H1 (cell line): ENCODE data around the gene SPINT1. TPM values are rescaled to one million over a fixed set of nuclear protein-coding genes. Genes with fewer than 3 reads are reported as not detected.

Experiments used
- CTCF ChIA-PET: fragments of 300-600 bp; sonication (Branson Sonifier 250); formaldehyde crosslinking; loops from one replicate; lab custom pipeline; 2021; ENCODE audit not compliant: partially characterized antibody; lab: Charles Lee
- POLR2A ChIA-PET: fragments of 300-600 bp; sonication (Branson Sonifier 250); formaldehyde crosslinking; loops from one replicate; lab custom pipeline; 2021; ENCODE audit warnings: inconsistent platforms; ENCODE audit not compliant: partially characterized antibody; lab: Charles Lee
- DNase-seq, 2 experiments: peaks; one replicate each; pipeline versions ENCODE4 v3.0.0 to v3.0.0-alpha.2; 2010 to 2022; ENCODE audit warnings: low spot score in 2 of 2, low read depth in 1 of 2, mixed read lengths in 1 of 2
- FAIRE-seq: peaks from 2 replicates; lab custom pipeline; 2011; peaks lifted over from hg19 to GRCh38; lab: Jason Lieb, UNC
- H2AFZ ChIP-seq: 2 replicates; pipeline ENCODE4 v1.8.1; 2012; ENCODE audit warnings: low read length, inconsistent platforms
- H2AK5ac ChIP-seq: 2 replicates; pipeline ENCODE4 v1.6.1; 2013; ENCODE audit warnings: low read depth, low read length
- H2BK120ac ChIP-seq: replicated peaks from 2 replicates; pipeline ENCODE3; 2013; ENCODE audit warnings: low read depth, low read length, inconsistent platforms
- H2BK12ac ChIP-seq: 2 replicates; pipeline ENCODE4 v1.6.1; 2013; ENCODE audit warnings: low read depth, low read length
- H2BK15ac ChIP-seq: 2 replicates; pipeline ENCODE4 v1.6.1; 2013; ENCODE audit warnings: low read length
- H2BK20ac ChIP-seq: 2 replicates; pipeline ENCODE4 v1.6.1; 2013; ENCODE audit warnings: low read length
- H2BK5ac ChIP-seq: 2 replicates; pipeline ENCODE4 v1.6.1; 2013; ENCODE audit warnings: low read depth, low read length
- H3K14ac ChIP-seq: 2 replicates; pipeline ENCODE4 v1.6.1; 2013; ENCODE audit warnings: inconsistent platforms; ENCODE audit not compliant: insufficient read length
- H3K18ac ChIP-seq: 2 replicates; pipeline ENCODE4 v1.6.1; 2013; ENCODE audit warnings: low read length; ENCODE audit errors: extremely low read depth
- H3K23ac ChIP-seq: 2 replicates; pipeline ENCODE4 v1.6.1; 2013; ENCODE audit warnings: inconsistent platforms; ENCODE audit not compliant: insufficient read length
- H3K23me2 ChIP-seq: 2 replicates; pipeline ENCODE4 v1.6.1; 2013; ENCODE audit warnings: low read depth, low read length
- H3K27ac ChIP-seq: 2 replicates; pipeline ENCODE4 v1.6.1; 2011; ENCODE audit warnings: low read depth, low read length, inconsistent platforms
- H3K27me3 ChIP-seq, 4 experiments: replicated peaks in 1 of 4; 1 replicate in 1 of 4; 2 replicates in 3 of 4; pipeline versions ENCODE4 v1.6.1 to v1.8.1; 2011 to 2013; ENCODE audit warnings: low read length in 3 of 4, mild to moderate bottlenecking in 3 of 4, inconsistent platforms in 2 of 4, mixed read lengths in 2 of 4, moderate library complexity in 1 of 4; ENCODE audit not compliant: control insufficient read depth in 3 of 4, insufficient read depth in 3 of 4; ENCODE audit errors: extremely low read depth in 1 of 4
- H3K36me3 ChIP-seq, 4 experiments: 2 replicates each; pipeline versions ENCODE4 v1.6.1 to v1.8.1; 2011 to 2013; ENCODE audit warnings: mild to moderate bottlenecking in 4 of 4, low read length in 3 of 4, moderate library complexity in 2 of 4, control low read depth in 1 of 4, inconsistent platforms in 1 of 4; ENCODE audit not compliant: insufficient read depth in 4 of 4, control insufficient read depth in 2 of 4
- H3K4ac ChIP-seq: replicated peaks from 2 replicates; pipeline ENCODE3; 2013; ENCODE audit warnings: low read length, low read depth, mixed read lengths, inconsistent platforms; ENCODE audit not compliant: insufficient read length
- H3K4me1 ChIP-seq, 4 experiments: replicated peaks in 1 of 4; 1 replicate in 1 of 4; 2 replicates in 3 of 4; pipeline versions ENCODE4 v1.6.1 to v1.8.1; 2011 to 2013; ENCODE audit warnings: low read length in 3 of 4, inconsistent platforms in 2 of 4, mixed read lengths in 1 of 4; ENCODE audit not compliant: insufficient read depth in 4 of 4, control insufficient read depth in 3 of 4
- H3K4me2 ChIP-seq, 2 experiments: 2 replicates each; pipeline versions ENCODE4 v1.6.1 to v1.8.1; 2011 to 2013; ENCODE audit warnings: low read depth in 2 of 2, low read length in 2 of 2, control low read depth in 1 of 2, inconsistent platforms in 1 of 2, mild to moderate bottlenecking in 1 of 2; ENCODE audit not compliant: insufficient read depth in 1 of 2
- H3K4me3 ChIP-seq, 4 experiments: fragments of 200-600, 300-600 bp in 1 of 4; sonication (generic), shearing (Covaris generic), sonication (Bioruptor Twin) in 1 of 4; 2 replicates each; pipeline versions ENCODE4 v1.5.1 to v1.8.1; 2011 to 2016; ENCODE audit warnings: low read length in 4 of 4, low read depth in 3 of 4, control low read depth in 2 of 4, inconsistent platforms in 2 of 4, mild to moderate bottlenecking in 2 of 4, mixed read lengths in 1 of 4, moderate library complexity in 1 of 4; ENCODE audit not compliant: insufficient read depth in 2 of 4; ENCODE audit errors: extremely low read depth in 1 of 4
- H3K56ac ChIP-seq: replicated peaks from 2 replicates; pipeline ENCODE3; 2013; ENCODE audit warnings: low read depth, mild to moderate bottlenecking, mixed read lengths, low read length, inconsistent platforms; ENCODE audit not compliant: insufficient read length
- H3K79me1 ChIP-seq: 2 replicates; pipeline ENCODE4 v1.6.1; 2013; ENCODE audit warnings: low read depth, low read length, control low read depth
- H3K79me2 ChIP-seq, 2 experiments: 2 replicates each; pipeline versions ENCODE4 v1.6.1 to v1.8.1; 2012 to 2013; ENCODE audit warnings: low read length in 2 of 2, mild to moderate bottlenecking in 2 of 2, inconsistent platforms in 1 of 2; ENCODE audit not compliant: insufficient read depth in 2 of 2, control insufficient read depth in 1 of 2
- H3K9ac ChIP-seq, 4 experiments: replicated peaks in 1 of 4; 1 replicate in 1 of 4; 2 replicates in 3 of 4; pipeline versions ENCODE4 v1.6.1 to v1.8.1; 2011 to 2013; ENCODE audit warnings: low read depth in 3 of 4, low read length in 3 of 4, control low read depth in 2 of 4, mild to moderate bottlenecking in 2 of 4, moderate library complexity in 2 of 4, inconsistent platforms in 1 of 4; ENCODE audit errors: extremely low read depth in 1 of 4
- H3K9me3 ChIP-seq, 2 experiments: 2 replicates each; pipeline versions ENCODE4 v1.6.1 to v1.8.1; 2012 to 2013; ENCODE audit warnings: mild to moderate bottlenecking in 2 of 2, moderate library complexity in 2 of 2, control low read depth in 1 of 2, inconsistent platforms in 1 of 2, low read depth in 1 of 2, low read length in 1 of 2, mixed read lengths in 1 of 2; ENCODE audit not compliant: insufficient read depth in 2 of 2
- H4K20me1 ChIP-seq, 2 experiments: replicated peaks in 1 of 2; 2 replicates each; pipeline versions ENCODE3 to v1.8.1; 2011 to 2013; ENCODE audit warnings: inconsistent platforms in 2 of 2, low read length in 2 of 2, mild to moderate bottlenecking in 1 of 2; ENCODE audit not compliant: insufficient read depth in 2 of 2, control insufficient read depth in 1 of 2
- H4K5ac ChIP-seq: 2 replicates; pipeline ENCODE4 v1.6.1; 2013; ENCODE audit warnings: low read length, low read depth, mixed read lengths, inconsistent platforms; ENCODE audit not compliant: insufficient read length
- H4K8ac ChIP-seq: 2 replicates; pipeline ENCODE4 v1.8.0; 2013; ENCODE audit warnings: mild to moderate bottlenecking, moderate library complexity, low read length, inconsistent platforms; ENCODE audit not compliant: insufficient read depth; ENCODE audit errors: extremely low read depth
- H4K91ac ChIP-seq: replicated peaks from 2 replicates; pipeline ENCODE3; 2013; ENCODE audit warnings: low read length, mixed read lengths, inconsistent platforms; ENCODE audit not compliant: insufficient read length
- BACH1 ChIP-seq: IDR thresholded peaks from 2 replicates; pipeline ENCODE4 v1.6.1; 2012; ENCODE audit warnings: low read length, improper control_type of control experiment
- CEBPB ChIP-seq: IDR thresholded peaks from 2 replicates; pipeline ENCODE4 v1.6.1; 2012; ENCODE audit warnings: low read depth, low read length
- CHD2 ChIP-seq: IDR thresholded peaks from 2 replicates; pipeline ENCODE4 v1.6.1; 2012; ENCODE audit warnings: low read length, improper control_type of control experiment
- E2F6 ChIP-seq: IDR thresholded peaks from 2 replicates; pipeline ENCODE4 v1.6.1; 2012; ENCODE audit warnings: inconsistent platforms
- EGR1 ChIP-seq: IDR thresholded peaks from 2 replicates; pipeline ENCODE4 v1.6.1; 2011; ENCODE audit warnings: low read depth, low read length, borderline replicate concordance
- GTF2F1 ChIP-seq: IDR thresholded peaks from 2 replicates; pipeline ENCODE4 v1.6.1; 2012; ENCODE audit warnings: low read depth, low read length, improper control_type of control experiment, borderline replicate concordance
- HDAC6 ChIP-seq: IDR thresholded peaks from one replicate; pipeline ENCODE4 v1.7.1; 2012; ENCODE audit warnings: low read depth, mild to moderate bottlenecking, inconsistent platforms, low read length, moderate library complexity
- PHF8 ChIP-seq: fragments of 200-600 bp; sonication (generic); conservative IDR thresholded peaks from 2 replicates; pipeline ENCODE4 v1.7.1; 2012; ENCODE audit warnings: low read depth, mild to moderate bottlenecking, inconsistent platforms, low read length, moderate library complexity
- POU5F1 ChIP-seq: IDR thresholded peaks from 2 replicates; pipeline ENCODE4 v1.6.1; 2011; ENCODE audit warnings: low read depth, mild to moderate bottlenecking, low read length, moderate library complexity
- TAF7 ChIP-seq: optimal IDR thresholded peaks from 2 replicates; pipeline ENCODE3; 2011; ENCODE audit warnings: low read depth, mild to moderate bottlenecking, inconsistent platforms, low read length, moderate library complexity, borderline replicate concordance
- ZNF274 ChIP-seq: IDR thresholded peaks from 2 replicates; pipeline ENCODE4 v1.7.0; 2012; ENCODE audit warnings: low read length, borderline replicate concordance; ENCODE audit errors: extremely low read depth
- WGBS, 2 experiments: shearing (Covaris generic) in 1 of 2; methylation state at CpG; one replicate each; pipeline versions ENCODE4 v1.1.6 to v1.1.7; 2013 to 2015; ENCODE audit warnings: low lambda C conversion rate in 2 of 2, mixed read lengths in 2 of 2, inconsistent platforms in 1 of 2, low coverage in 1 of 2, missing lambda C conversion rate in 1 of 2; ENCODE audit not compliant: insufficient replicate concordance in 2 of 2, insufficient coverage in 1 of 2, insufficient read length in 1 of 2; ENCODE audit errors: extremely low coverage in 1 of 2, missing lambda C conversion rate in 1 of 2; 5-methylcytosine and 5-hydroxymethylcytosine counted together
- polyA plus RNA-seq, 7 experiments: library from polyadenylated mRNA; depleted of rRNA in 3 of 7; stranded (reverse) in 5 of 7; unstranded in 2 of 7; fragments of >200 nt in 5 of 7; fragments of 200-250 nt in 2 of 7; gene quantifications; 1 replicate in 5 of 7; 2 replicates in 1 of 7; 4 replicates in 1 of 7; pipeline versions ENCODE4 v1.2.1 to v1.2.3, GENCODE V29; 2011 to 2013; ENCODE audit warnings: missing spikeins in 2 of 7, mixed read lengths in 2 of 7
- total RNA-seq: library from RNA; stranded (reverse); fragmentation: NEBNext Ultra II Directional; extraction: Animal tissue kit (Norgen Biotek cat#: 25700); gene quantifications from 2 replicates; pipeline ENCODE4 v1.2.1, GENCODE V29; 2021
- TF ChIP-seq, protein P1 (sequence below): IDR thresholded peaks from 2 replicates; pipeline ENCODE4 v1.6.1; 2011; ENCODE audit warnings: low read depth, mild to moderate bottlenecking, low read length; ENCODE audit not compliant: insufficient read depth

SPINT1 gene
- total and polyA plus RNA-seq, 2 of the 8 experiments (the other 6 are each of a cell fraction or from before 2014, with no cell fraction given) = 117 to 155 TPM

- H3K14ac ChIP-seq = no peak overlapping the region
- H3K56ac ChIP-seq = no peak overlapping the region
- no peak overlapping the region for H2BK15ac ChIP-seq
- no peak for DNase-seq
- H3K79me1 ChIP-seq = peaks cover 3% of the 10 kb centered on the region; the same call in 1 of the 2 replicates
- H2AFZ ChIP-seq = no peak overlapping the region
- no peaks in the 10 kb centered on the region for H3K23me2 ChIP-seq
- H3K23ac ChIP-seq = no peak overlapping the region
- H3K27me3 ChIP-seq = no peaks in the 10 kb centered on the region
- no peak overlapping the region for H2AK5ac ChIP-seq
- WGBS, 2 experiments = 89% methylated on average over 13 of the region's 13 CpGs; no CpG with 5 or more reads in 1 of the 2 experiments
- no peak overlapping the region for H4K91ac ChIP-seq
- H3K9me3 ChIP-seq = no peaks in the 10 kb centered on the region
- no peak for FAIRE-seq
- H3K36me3 ChIP-seq = peaks cover 18 to 43% (median 37%) of the 10 kb centered on the region in 4 experiments; a peak in 7 of 8 replicates
- H4K5ac ChIP-seq = no peak overlapping the region
- no peak overlapping the region for H3K4me2 ChIP-seq
- CTCF ChIA-PET = interaction anchor here (1.6 to 8.6 kb wide), 6 partner anchors 11 to 92 kb away, joined by 3 to 208 read pairs (median 78); partner anchors contain the start of genes SPINT1 and VPS18
- H3K79me2 ChIP-seq = peaks cover 0 to 2% of the 10 kb centered on the region in 2 experiments; a peak in 1 of 4 replicates
- H4K20me1 ChIP-seq = peaks cover 3% of the 10 kb centered on the region in 2 experiments
- H2BK12ac ChIP-seq = no peak overlapping the region
- no peak overlapping the region for H3K18ac ChIP-seq
- no peak overlapping the region for H2BK120ac ChIP-seq
- H2BK20ac ChIP-seq = no peak overlapping the region
- H3K4me3 ChIP-seq = no peak overlapping the region
- no peak overlapping the region for H3K4ac ChIP-seq
- H2BK5ac ChIP-seq = no peak overlapping the region
- POLR2A ChIA-PET = interaction anchor here (0.6 to 5.6 kb wide), 6 partner anchors 9 to 230 kb away, joined by 3 to 49 read pairs (median 27); partner anchors contain the start of genes SPINT1 and VPS18
- no peak overlapping the region for H3K9ac ChIP-seq
- H3K27ac ChIP-seq = no peak overlapping the region
- H3K4me1 ChIP-seq = peaks cover 0 to 3% (median 0%) of the 10 kb centered on the region in 4 experiments; a peak in 1 of 7 replicates
- no peak overlapping the region for H4K8ac ChIP-seq
- TF ChIP-seq HDAC6 (no peak), PHF8 (no peak), EGR1 (no peak), CHD2 (no peak), ZNF274 (no peak), BACH1 (no peak), GTF2F1 (no peak), TAF7 (no peak), POU5F1 (no peak), E2F6 (no peak), CEBPB (no peak)
- TF ChIP-seq, protein P1, sequence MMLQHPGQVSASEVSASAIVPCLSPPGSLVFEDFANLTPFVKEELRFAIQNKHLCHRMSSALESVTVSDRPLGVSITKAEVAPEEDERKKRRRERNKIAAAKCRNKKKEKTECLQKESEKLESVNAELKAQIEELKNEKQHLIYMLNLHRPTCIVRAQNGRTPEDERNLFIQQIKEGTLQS = no peak
Observed at GRCh38 chr15:40855706-40856234, 11.9 kb downstream of the SPINT1 start.
